Neural cell (in vitro differentiated cells): Measurements from ENCODE around the gene SKIDA1.

Experiments used
- EP300 ChIP-seq: fragments of 450-650 bp; conservative IDR thresholded peaks from 2 replicates; pipeline ENCODE4 v1.6.1; 2014; ENCODE audit warnings: antibody characterized with exemption, mild to moderate bottlenecking, moderate library complexity; ENCODE audit not compliant: poor library complexity, severe bottlenecking
- EZH2 ChIP-seq: fragments of 200-600, 300-800 bp; shearing (Covaris generic), sonication (generic); IDR thresholded peaks from 2 replicates; pipeline ENCODE4 v1.6.1; 2014; ENCODE audit warnings: antibody characterized with exemption, low read length, borderline replicate concordance, mild to moderate bottlenecking; ENCODE audit not compliant: insufficient read depth, poor library complexity, severe bottlenecking
- MXI1 ChIP-seq: fragments of 450-650 bp; conservative IDR thresholded peaks from 2 replicates; pipeline ENCODE4 v1.6.1; 2014; ENCODE audit warnings: antibody characterized with exemption, mild to moderate bottlenecking; ENCODE audit not compliant: poor library complexity, severe bottlenecking
- POLR2AphosphoS5 ChIP-seq: IDR thresholded peaks from 2 replicates; pipeline ENCODE4 v1.6.1; 2012
- RAD21 ChIP-seq: fragments of 450-650 bp; conservative IDR thresholded peaks from 2 replicates; pipeline ENCODE4 v1.6.1; 2014; ENCODE audit warnings: antibody characterized with exemption, mild to moderate bottlenecking, moderate library complexity
- REST ChIP-seq: IDR thresholded peaks from 2 replicates; pipeline ENCODE4 v1.6.1; 2012; ENCODE audit warnings: borderline replicate concordance
- SMC3 ChIP-seq: fragments of 450-650 bp; conservative IDR thresholded peaks from 2 replicates; pipeline ENCODE4 v1.6.1; 2014; ENCODE audit warnings: antibody characterized with exemption, mild to moderate bottlenecking, moderate library complexity; ENCODE audit not compliant: poor library complexity
- TAF1 ChIP-seq: IDR thresholded peaks from 2 replicates; pipeline ENCODE4 v1.6.1; 2012; ENCODE audit warnings: low read depth
- TF ChIP-seq, protein P1 (sequence below): fragments of 450-650 bp; IDR thresholded peaks from 2 replicates; pipeline ENCODE4 v1.5.1; 2014; ENCODE audit warnings: antibody characterized with exemption, mild to moderate bottlenecking, moderate library complexity; ENCODE audit not compliant: poor library complexity, severe bottlenecking

- TF ChIP-seq, protein P1, sequence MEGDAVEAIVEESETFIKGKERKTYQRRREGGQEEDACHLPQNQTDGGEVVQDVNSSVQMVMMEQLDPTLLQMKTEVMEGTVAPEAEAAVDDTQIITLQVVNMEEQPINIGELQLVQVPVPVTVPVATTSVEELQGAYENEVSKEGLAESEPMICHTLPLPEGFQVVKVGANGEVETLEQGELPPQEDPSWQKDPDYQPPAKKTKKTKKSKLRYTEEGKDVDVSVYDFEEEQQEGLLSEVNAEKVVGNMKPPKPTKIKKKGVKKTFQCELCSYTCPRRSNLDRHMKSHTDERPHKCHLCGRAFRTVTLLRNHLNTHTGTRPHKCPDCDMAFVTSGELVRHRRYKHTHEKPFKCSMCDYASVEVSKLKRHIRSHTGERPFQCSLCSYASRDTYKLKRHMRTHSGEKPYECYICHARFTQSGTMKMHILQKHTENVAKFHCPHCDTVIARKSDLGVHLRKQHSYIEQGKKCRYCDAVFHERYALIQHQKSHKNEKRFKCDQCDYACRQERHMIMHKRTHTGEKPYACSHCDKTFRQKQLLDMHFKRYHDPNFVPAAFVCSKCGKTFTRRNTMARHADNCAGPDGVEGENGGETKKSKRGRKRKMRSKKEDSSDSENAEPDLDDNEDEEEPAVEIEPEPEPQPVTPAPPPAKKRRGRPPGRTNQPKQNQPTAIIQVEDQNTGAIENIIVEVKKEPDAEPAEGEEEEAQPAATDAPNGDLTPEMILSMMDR, result no peak
- TF ChIP-seq EZH2, result no peak
- no peak for TF ChIP-seq SMC3
- TF ChIP-seq EP300, result no peak
- no peak for TF ChIP-seq TAF1
- TF ChIP-seq REST, result no peak
- no peak for TF ChIP-seq POLR2AphosphoS5
- no peak for TF ChIP-seq MXI1
- TF ChIP-seq RAD21, result no peak
Measured at GRCh38 chr10:21531164-21531563, 5.7 kb upstream of the SKIDA1 start.
